HG02973 (cell line): ENCODE results near the gene RELCH.
A peak's percentile ranks its signal among the peaks of the same experiment; 100 is the strongest.

ENCODE experiments used
- ATAC-seq: cut with Tn5 transposase; IDR thresholded peaks from one replicate; pipeline ENCODE4 v1.9.1; 2021; ENCODE audit warnings: moderate library complexity; ENCODE audit not compliant: unreplicated experiment

The RELCH gene

DNA sequence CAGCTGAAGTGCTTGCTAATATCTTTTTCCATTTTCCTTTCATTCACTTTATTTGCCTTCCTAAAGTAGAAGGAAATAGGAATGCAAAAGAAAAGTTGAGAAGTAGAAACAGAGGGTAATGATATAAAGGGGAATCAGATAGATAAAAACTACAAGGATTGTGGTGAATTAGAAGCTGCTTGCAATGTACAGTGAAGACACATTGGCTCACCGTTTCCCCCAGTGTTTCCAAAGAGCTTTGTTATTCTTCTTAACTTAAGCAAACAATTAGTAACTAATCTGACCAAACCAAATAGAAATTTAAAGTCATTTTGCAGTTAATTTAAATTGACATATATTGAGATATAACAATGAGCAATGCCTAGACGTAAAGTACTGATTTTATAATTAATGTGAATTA, 63.4 kb downstream of the RELCH start:
- ATAC-seq: no peak

DNA sequence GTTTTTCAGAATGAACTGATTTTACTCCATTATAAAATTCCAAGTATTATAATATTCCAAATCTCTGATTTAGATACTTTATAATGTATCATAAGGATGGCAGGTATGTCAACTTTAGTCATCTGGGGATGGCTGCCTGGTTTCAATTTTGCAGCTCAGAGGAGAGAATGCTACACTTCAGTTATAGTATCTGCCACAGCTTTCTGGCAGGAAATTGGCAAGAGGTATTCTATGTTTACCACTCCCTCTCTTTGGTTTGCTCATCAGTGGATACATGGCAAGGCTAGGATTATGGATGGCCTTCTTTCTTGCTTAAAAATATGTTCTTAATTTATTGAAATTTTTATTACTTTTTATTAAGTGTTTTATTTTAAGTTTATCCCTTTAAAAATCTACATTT, 71.0 kb downstream of the RELCH start:
- ATAC-seq: no peak

DNA sequence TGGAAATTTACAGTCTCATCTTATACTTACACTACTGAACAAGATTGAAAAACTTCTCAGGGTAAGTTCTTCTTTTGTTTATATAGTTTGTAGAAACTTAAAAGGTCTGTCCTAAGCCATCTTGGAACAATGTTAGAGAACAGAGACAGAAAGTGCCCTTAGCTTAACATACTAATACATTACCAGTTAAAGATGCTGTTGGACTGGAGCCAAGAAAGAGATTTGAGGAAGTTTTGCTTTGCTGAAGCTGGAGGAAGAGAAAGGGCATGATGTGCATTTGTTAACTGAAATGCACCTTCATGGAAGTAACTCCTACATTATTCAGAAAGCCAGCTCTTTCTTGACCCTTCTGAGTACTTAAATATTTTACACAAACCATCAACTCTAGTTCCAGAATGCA, 71.6 kb downstream of the RELCH start:
- ATAC-seq: no peak

DNA sequence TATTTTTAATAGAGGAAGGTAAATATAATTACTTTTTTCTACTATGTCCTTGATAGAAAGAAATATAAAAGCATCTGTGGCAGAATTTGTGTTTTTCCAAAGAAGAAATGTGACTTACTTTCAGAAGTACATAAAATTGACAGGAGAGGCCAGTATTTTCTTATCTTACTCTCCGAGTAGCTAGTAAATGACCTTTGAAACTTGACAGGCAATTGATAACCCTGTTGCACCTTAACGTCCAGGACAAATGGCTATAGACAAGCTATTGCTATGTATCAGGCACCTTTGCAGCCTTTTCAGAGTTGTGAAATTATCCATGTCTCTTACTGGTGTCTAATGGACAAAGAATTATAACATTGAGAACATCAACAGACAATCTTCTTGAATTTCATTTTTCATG, 75.0 kb downstream of the RELCH start:
- ATAC-seq: no peak

DNA sequence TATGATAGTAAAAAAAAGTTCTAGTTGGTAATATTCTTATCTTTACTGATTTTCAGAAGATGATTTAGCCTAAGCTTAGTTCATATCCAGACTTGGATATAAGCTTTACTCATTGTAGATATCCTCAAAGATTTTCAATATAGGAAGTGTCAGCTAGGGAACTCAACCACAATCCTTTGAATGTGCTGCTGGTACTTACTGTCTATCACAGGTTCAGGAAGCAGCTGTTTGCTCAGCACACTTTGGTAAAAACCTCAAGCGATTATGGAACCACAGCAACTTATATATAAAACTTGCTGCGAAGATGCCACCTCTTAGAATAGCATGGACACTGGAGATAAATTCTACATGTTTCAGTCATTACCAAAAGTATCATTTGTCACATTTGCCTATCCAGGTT, 77.9 kb downstream of the RELCH start:
- ATAC-seq: no peak

DNA sequence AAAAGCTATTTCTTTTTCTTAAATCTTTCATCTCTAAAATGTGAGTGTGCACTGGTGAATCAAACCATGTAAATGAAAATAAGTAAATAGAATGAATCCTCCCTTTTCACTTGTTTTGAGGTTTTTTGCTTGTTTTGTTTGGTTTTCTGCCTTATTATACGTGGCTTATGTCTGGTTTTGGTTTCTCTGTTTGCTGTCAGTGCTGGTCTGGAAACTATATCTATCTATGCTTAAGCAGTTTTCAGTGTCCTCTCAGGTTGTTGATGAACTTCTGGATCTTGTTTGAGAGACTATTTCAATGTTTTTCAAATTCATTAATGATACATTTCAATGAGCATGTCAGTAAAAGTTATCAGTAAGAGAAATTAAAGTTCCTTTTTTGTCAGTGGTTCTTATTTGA, 90.0 kb downstream of the RELCH start:
- no peak for ATAC-seq

DNA sequence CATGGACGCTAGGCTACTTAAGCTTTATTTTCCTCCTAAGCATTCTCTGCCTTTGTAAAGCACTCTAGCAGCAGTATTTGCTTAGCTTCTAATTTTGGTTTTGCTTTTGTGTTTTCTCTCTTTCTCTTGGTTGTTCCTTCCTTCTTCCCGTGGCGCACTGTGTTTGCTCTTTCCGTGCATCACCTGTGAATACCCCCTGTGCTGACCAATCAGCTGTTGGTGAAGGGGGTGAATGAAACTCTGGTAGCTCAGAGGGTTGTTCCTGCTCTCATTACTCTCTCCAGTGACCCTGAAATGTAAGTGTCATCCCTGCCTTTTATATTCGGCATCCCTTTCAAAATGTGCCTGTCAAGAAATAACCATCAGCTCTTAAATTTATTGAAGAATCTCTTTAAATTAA, 92.5 kb downstream of the RELCH start:
- no peak for ATAC-seq

DNA sequence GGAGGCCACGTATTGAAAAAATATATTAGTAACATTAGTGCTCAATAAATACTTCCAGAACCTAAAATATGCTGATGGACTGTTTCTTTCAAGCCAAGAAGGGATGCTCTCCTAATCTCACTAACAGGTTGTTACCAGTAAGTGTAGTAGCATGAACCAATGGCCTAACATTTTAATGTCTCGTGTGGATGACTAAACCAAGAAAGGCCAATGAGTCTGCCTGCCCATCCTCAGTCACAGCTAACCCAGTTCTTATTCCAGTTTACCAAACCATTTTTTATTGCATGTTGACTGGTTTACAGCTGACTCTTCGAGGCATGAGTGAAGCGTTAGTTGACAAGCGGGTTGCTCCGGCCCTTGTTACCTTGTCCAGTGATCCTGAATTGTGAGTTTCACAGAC, 93.0 kb downstream of the RELCH start:
- ATAC-seq: no peak

DNA sequence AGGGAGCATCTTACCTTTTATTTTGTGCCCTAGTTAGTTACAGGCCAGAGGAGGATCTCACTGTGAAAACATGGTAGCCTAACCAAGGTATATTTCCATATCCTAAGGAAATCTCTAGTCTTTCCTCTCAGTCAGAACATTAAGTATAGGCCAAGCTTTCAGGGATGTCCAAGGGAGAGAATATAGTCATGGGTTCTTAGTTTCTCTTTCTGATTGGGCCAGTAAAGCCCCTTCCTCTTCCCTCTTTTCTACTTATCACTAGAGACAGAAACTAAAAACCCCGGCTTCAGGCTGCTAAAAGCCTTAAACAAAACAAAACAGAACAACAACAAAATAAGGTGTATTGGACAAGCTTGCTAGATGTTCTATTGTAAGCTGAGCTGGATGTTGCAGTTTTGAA, 93.7 kb downstream of the RELCH start:
- no peak for ATAC-seq

DNA sequence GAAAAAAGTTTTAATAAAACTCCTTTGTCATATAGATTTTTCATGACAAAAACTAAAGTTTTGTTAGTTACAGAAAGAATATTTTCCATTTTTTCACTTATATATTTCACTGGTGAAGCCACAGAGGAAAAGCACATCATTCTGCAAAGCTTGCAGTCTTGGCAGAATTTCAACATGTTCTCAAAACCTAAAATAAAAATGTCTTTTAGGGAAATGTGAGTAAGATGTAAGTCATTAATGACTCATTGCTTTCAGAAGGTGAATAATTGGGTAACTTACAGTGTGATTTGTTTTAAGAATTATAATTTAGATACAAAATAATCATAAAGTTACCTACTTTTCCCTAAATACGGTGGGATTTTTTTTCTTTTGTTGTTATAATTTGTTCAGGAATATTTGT, 94.6 kb downstream of the RELCH start:
- no peak for ATAC-seq

DNA sequence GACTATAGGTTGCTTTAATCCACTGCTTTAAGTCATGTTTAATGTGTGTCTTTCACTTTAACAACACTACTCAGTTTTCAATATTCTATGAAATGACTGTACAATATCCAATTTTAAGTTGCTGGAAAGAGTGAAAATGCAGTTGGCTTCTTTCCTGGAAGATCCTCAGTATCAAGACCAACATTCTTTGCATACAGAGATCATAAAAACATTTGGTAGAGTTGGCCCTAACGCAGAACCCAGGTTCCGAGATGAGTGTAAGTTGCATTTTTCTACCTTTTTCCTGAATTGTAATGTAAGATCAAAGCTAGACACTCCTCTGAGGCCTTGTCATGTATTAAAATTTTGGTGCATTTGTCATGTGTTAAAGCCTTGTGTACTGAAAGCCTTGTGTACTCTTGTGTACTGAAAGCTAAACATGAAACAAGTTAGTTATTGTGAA, 95.2 kb downstream of the RELCH start:
- ATAC-seq: no peak

DNA sequence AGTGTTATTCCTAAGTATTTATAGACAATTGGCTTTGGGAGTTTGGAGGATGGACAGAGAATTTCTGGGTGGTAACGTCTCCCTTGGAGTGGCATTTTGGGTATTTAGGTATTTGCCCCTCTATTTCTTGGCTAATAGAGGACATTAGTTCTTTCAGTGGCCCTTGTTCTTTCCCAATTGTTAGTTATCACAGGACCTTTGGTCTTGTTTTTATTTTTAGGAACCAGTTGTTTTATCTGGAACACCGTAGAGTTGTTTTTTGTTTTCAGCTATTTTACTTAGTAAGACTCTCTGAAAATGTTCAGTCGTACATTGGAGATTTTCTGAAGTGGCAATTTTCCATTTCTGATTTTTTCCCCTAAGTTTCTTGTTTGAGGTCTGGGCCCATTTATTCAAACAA, 97.6 kb downstream of the RELCH start:
- ATAC-seq: no peak

DNA sequence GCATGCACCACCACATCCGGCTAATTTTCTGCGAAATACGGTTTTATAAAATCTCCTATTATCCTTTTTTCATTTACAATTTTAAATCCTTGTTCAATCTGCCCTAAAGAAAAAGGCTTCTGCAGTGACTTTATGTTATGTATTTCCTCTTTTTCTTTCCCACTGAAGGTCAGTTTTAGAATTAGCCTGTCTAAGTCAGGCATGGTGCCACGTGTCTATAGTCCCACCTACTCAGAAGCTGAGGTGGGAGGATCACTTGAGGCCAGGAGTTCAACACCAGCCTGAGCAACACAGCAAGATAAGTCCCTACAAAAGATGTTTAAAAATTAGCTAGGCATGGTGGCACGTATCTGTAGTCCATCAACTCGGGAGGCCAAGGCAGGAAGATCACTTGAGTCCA, 98.2 kb downstream of the RELCH start:
- no peak for ATAC-seq

DNA sequence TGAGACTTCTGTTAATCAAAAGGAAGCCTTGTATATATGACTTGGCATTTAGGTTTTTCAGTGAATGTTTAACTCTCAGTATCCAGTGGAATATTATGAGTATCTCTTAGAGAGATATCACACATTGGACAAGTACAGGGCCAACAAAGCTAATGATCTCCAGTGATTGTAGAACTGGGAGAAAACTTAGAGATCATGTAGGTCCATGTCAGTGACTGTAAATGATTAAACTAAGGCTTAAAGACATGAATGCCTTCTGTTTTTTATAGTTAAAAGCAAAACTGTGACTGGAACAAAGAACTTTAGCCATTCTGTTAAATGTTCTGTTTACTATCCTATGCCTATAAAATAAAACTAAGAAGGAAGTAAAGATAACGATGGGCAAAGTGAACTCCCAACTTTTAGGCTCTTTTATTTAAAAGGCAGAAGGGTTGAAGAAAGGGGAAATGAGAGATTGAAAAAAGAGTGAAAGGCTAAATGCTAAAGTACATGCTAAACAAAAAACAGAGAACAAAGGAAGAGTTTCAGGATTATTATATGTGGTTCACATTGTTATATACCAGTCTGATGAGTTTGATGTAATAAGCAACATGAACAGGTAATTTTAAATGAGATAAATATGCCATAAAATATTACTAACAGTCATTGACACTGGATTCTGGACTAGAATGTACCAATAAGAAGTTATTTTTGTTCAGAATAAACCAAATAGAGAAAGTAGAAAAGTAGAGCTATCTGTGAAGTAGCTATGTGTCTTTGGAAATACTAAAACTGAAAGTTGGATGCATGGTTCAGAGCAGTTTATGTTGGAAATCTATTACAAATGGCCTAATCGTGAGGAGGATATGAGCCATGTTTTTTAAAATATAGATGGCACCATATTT, 101.0 kb downstream of the RELCH start:
- ATAC-seq: no peak

DNA sequence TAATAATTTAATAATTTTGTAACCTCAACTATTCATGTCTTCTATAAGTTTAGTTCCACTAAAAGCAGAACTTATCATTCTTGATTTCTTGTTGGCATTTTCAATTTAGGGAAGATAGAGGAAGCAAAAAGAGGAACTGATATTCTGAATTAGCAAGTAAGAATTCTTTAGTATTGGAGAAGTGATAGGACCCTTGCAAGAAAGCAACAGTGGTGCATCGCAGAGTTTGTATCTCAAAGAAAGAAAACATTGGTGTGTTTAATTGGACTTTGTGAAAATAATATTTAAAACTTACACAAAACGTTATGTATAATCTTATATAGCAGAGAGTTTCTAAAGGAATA, 101.6 kb downstream of the RELCH start:
- ATAC-seq: no peak

DNA sequence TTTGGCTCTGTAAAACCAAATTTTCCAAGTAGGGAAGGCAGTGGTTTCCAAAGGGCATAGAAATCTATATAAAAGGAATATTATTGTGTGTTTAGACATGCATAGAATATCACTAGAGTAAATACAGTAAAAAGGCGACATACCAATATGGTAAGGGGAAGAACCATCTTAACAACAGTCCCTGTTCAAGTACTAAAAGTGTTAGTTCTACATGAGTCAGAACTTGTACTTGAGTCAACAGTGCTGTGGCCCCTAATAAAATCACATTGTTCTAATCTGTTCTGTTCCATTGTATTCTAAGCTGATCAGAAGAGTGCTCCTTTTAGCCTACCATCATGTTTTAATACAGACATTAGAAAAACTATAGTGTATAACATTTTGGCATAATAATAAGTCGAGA, 102.0 kb downstream of the RELCH start:
- peak; percentile 67 for ATAC-seq

DNA sequence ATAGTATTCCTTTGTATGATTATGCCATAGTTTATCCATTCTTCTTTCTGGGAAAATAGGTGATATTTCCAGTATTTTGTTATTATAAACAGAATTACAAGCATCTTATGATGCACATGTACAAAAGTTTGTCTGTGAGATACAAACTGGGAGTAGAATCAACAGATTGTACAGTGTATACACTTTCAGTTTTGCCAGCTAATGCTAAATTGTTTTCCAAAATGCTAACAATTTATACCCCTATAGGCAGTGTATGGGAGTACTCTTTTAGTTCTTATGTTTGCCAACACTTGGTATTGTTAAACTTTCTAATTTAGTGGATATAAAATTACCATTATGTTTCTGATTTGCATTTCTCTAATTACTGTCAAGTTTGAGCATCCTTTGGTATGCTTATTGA, 107.0 kb downstream of the RELCH start:
- no peak for ATAC-seq

DNA sequence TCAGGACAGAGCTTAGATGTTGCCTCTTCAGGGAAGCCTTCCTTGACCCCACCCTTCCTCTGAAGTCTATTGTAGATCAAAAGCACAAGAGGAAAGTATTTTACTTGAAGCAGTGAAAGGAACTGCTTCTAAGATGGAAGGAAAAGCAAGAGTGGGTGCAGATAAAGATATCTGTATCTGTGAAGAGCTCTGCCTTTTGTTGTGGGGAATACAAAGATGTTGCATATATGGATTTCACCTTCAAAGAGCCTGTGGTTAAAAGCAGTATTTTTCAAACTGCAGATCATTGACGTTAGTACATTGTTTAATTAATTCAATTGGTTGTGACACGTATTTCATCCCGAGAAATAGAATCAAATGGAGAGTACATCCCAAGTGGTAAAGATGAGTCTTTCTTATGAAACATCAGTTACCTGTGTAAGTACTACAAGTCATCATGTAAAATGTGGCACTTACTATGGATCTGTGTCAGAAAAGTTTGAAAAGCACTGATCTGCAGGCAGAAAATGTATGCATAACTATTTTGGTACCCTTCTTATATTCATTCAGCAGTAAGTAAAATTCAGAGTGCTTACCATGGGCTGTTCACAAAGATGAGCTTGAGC, 113.4 kb downstream of the RELCH start:
- no peak for ATAC-seq

DNA sequence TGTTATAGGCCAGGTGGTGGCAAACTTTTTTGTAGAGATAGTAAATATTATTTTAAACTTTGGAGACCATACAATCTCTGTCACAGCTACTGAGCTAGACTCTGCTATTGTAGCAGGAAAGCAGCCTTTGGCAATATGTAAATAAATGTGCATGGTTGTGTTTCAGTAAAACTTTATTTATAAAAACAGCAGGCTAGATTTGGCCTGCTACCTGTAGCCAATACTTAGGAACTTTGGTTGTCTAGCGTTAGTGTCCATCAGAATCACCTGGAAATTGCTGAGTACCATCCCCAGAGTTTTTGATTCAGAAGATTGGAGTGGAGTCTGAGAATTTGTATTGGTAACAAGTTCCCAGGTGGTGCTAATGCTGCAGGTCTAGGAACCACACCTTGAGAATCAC, 114.3 kb downstream of the RELCH start:
- ATAC-seq: no peak

DNA sequence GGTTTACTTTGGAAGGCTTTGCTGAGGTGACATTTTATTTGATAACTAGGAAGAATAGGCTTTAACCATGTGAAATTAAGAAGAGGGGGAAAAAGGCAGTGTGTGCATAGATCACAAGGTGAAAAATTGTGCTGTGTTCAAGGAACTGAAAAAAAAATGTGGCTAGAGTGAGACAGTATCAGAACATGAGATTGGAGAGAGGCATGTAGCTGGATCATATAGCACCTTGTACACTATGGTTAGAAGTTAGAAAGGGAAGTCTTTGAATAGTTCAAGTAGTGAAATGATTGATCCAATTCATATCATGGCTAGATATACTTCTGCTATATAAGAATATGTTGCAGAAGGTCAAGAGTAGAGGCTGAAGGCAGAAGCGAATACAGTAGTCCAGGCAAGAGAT, 125.8 kb downstream of the RELCH start:
- no peak for ATAC-seq

DNA sequence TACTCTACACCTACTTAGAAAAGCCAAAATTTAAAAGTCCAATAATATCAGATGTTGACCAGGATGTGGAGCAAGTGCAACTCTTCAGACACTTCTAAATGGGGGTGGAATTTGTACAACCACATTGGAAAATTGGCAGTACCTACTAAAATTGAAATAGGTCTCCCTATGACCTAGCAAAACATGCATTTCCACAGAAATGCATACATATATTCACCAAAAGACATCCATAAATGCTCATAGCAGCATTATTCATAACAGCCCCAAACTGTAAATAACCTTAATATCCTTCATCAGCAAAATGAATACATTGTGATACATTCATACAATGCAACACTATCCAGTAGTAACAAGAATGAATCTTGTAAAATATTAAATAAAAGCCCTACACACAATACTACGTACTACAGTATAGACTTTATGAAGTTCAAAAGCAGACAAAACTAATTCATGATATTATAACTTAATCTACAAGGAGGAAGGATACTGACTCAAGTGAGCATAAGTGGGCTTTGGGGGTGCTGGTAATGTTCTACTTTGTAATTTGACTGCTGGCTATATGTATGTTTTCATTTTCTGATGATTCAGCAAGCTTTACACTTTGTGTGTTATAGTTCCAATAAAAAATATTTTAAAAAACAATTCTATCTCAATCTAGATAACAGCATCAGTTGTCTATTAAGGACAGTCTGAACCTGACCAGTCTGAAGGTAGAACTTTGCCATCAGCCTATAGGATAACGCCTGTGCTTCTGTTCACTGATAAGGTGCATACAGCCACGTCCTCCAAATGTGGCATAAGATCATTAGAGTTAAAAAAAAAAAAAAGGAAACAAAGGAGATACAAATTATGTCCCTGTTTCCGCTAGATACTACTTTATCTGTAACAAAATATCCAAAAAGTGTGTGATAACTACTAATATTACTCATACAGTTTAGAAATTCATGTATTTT, 131.4 kb downstream of the RELCH start:
- ATAC-seq: no peak

DNA sequence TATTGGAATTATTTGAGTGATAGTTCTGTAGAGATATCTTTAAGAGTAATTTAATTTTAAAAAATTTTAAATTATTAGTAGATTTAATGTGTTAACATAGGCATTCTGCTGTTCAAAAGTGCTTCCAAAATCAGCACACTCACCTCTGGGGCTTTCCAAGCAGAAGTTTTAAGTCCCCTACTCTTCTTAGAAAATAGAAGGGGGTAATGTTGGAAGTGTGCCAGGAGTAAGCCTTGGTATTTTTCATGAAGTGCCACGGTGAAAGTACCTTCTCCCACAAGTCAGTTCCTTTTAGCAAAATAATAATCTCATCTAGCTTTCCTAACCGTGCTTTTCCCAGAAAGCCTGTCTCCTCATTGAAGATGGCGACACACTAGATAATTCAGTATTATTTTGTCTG, 134.1 kb downstream of the RELCH start:
- no peak for ATAC-seq
